HepG2 (cell line): ENCODE measurements around the gene CAPN9. TPM values are rescaled to one million over a fixed set of nuclear protein-coding genes. Genes with fewer than 3 reads are reported as not detected.
A peak's percentile ranks its signal among the peaks of the same experiment; 100 is the strongest.

Experiments
- ASH2L ChIP-seq: fragments of 300-600, 200-600 bp; sonication (generic); IDR thresholded peaks from 2 replicates; pipeline ENCODE4 v1.7.0; 2017; ENCODE audit warnings: low read depth, mild to moderate bottlenecking, moderate library complexity, mixed read lengths, low read length; ENCODE audit not compliant: insufficient read length
- ATF1 ChIP-seq: IDR thresholded peaks from 2 replicates; pipeline ENCODE4 v1.6.1; 2016; ENCODE audit warnings: mild to moderate bottlenecking, control low read depth
- EED ChIP-seq: sonication (generic); formaldehyde crosslinking; IDR thresholded peaks from 2 replicates; pipeline ENCODE4 v1.5.0; 2020; ENCODE audit warnings: mild to moderate bottlenecking, missing genetic modification reagents
- EZH2 ChIP-seq: conservative IDR thresholded peaks from 2 replicates; pipeline ENCODE4 v1.6.1; 2012; ENCODE audit warnings: mild to moderate bottlenecking, low read depth, low read length, moderate library complexity
- FOXP1 ChIP-seq, 2 experiments: fragments of 450-650 bp in 1 of 2; IDR thresholded peaks; 2 replicates each; pipeline ENCODE4 v1.6.1; 2017 to 2018; ENCODE audit warnings: antibody characterized with exemption in 1 of 2
- HMGA1 ChIP-seq: sonication (generic); formaldehyde crosslinking; conservative IDR thresholded peaks from 2 replicates; pipeline ENCODE4 v1.4.0; 2020; ENCODE audit warnings: missing genetic modification reagents
- ONECUT2 ChIP-seq: sonication (generic); formaldehyde crosslinking; IDR thresholded peaks from 2 replicates; pipeline ENCODE4 v1.4.0; 2020; ENCODE audit warnings: missing genetic modification reagents
- POLR2AphosphoS5 ChIP-seq: IDR thresholded peaks from 2 replicates; pipeline ENCODE4 v1.6.1; 2012; ENCODE audit warnings: low read depth, low read length
- RBFOX2 ChIP-seq: fragments of 200-400 bp; formaldehyde crosslinking; IDR thresholded peaks from 2 replicates; pipeline ENCODE4 v1.6.1; 2017; ENCODE audit warnings: low read depth, mild to moderate bottlenecking, low read length
- RORA ChIP-seq: sonication (generic); formaldehyde crosslinking; IDR thresholded peaks from 2 replicates; pipeline ENCODE4 v1.5.0; 2020; ENCODE audit warnings: mild to moderate bottlenecking, missing genetic modification reagents, moderate library complexity
- TBP ChIP-seq: sonication (generic); formaldehyde crosslinking; IDR thresholded peaks from 2 replicates; pipeline ENCODE4 v1.5.0; 2020; ENCODE audit warnings: missing genetic modification reagents
- TEAD2 ChIP-seq: sonication (generic); formaldehyde crosslinking; IDR thresholded peaks from 2 replicates; pipeline ENCODE4 v1.9.0; 2021; ENCODE audit warnings: missing genetic modification reagents
- ZMAT3 ChIP-seq: sonication (generic); formaldehyde crosslinking; conservative IDR thresholded peaks from 2 replicates; pipeline ENCODE4 v1.7.0; 2021; ENCODE audit warnings: missing genetic modification reagents
- ZNF44 ChIP-seq: sonication (generic); formaldehyde crosslinking; IDR thresholded peaks from 2 replicates; pipeline ENCODE4 v1.5.1; 2020; ENCODE audit warnings: mild to moderate bottlenecking, missing genetic modification reagents
- ZNF460 ChIP-seq: sonication (generic); formaldehyde crosslinking; IDR thresholded peaks from 2 replicates; pipeline ENCODE4 v1.5.1; 2020; ENCODE audit warnings: missing genetic modification reagents, mild to moderate bottlenecking, borderline replicate concordance
- ZNF546 ChIP-seq: sonication (generic); formaldehyde crosslinking; conservative IDR thresholded peaks from 2 replicates; pipeline ENCODE4 v1.8.1; 2023; ENCODE audit warnings: mild to moderate bottlenecking, missing genetic modification reagents
- ZNF550 ChIP-seq: sonication (generic); formaldehyde crosslinking; IDR thresholded peaks from 2 replicates; pipeline ENCODE4 v1.4.0; 2020; ENCODE audit warnings: mild to moderate bottlenecking, missing genetic modification reagents, borderline replicate concordance
- ZNF850 ChIP-seq: sonication (generic); formaldehyde crosslinking; conservative IDR thresholded peaks from 2 replicates; pipeline ENCODE4 v1.9.0; 2021; ENCODE audit warnings: mild to moderate bottlenecking, missing genetic modification reagents
- polyA plus RNA-seq, 8 experiments: library from polyadenylated mRNA; depleted of rRNA in 3 of 8; stranded (reverse) in 7 of 8; unstranded in 1 of 8; fragments of >200 nt; fragmentation: Illumina TruSeq in 4 of 8; extraction: Trizol in 4 of 8; gene quantifications; 2 replicates each; pipeline versions ENCODE4 v1.2.1 to v1.2.3, GENCODE V29; 2011 to 2016; ENCODE audit warnings: low read depth in 4 of 8, missing spikeins in 1 of 8, mixed read lengths in 1 of 8; ENCODE audit not compliant: insufficient read depth in 1 of 8
- total RNA-seq, 5 experiments: library from RNA; depleted of rRNA; stranded (reverse); fragments of >200 nt; fragmentation: Illumina TruSeq; extraction: Trizol; gene quantifications; 2 replicates each; pipeline ENCODE4 v1.2.3, GENCODE V29; 2016; ENCODE audit warnings: low read depth in 1 of 5
- TF ChIP-seq, protein P1 (sequence below): sonication (generic); formaldehyde crosslinking; IDR thresholded peaks from 2 replicates; pipeline ENCODE4 v1.4.0; 2020; ENCODE audit warnings: missing genetic modification reagents
- TF ChIP-seq, protein P2 (sequence below): sonication (generic); formaldehyde crosslinking; IDR thresholded peaks from 2 replicates; pipeline ENCODE4 v1.4.0; 2020; ENCODE audit warnings: mild to moderate bottlenecking, missing genetic modification reagents
- TF ChIP-seq, protein P3 (sequence below): sonication (generic); formaldehyde crosslinking; IDR thresholded peaks from 2 replicates; pipeline ENCODE4 v1.4.0; 2020; ENCODE audit warnings: missing genetic modification reagents
- TF ChIP-seq, protein P4 (sequence below): sonication (generic); formaldehyde crosslinking; IDR thresholded peaks from 2 replicates; pipeline ENCODE4 v1.8.1; 2023; ENCODE audit warnings: mild to moderate bottlenecking, moderate library complexity, missing genetic modification reagents
- TF ChIP-seq, protein P5 (sequence below): sonication (generic); formaldehyde crosslinking; conservative IDR thresholded peaks from 2 replicates; pipeline ENCODE4 v1.8.0; 2022; ENCODE audit warnings: missing genetic modification reagents

The CAPN9 gene
- total and polyA plus RNA-seq, 2 of the 13 experiments (the other 11 are each of a cell fraction or from before 2014, with no cell fraction given): 0.04 to 0.31 TPM

DNA sequence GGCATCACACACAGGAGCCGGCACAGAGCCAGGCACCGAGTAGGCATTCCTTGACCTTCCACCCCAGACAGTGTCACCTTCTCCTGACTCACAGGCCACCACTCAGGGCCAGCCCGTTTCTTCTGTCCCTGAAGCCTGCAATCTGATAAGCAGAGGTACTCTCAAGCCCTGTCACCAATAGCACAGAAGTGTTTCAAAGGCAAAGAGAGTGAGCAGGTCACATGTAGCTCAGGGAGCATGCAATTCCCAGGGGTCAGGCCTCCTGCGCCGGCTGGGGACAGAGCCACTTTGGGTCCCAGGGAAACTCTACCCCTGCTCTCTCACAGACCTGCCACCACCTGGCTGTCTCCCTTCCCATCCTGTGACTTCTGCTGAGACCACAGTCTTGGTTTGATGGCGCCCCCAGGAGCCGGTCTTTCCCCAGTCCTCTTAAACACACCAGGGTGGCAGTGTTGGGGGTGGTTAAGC lies 13.2 kb downstream of the CAPN9 start (continued):
- TF ChIP-seq, protein P1, sequence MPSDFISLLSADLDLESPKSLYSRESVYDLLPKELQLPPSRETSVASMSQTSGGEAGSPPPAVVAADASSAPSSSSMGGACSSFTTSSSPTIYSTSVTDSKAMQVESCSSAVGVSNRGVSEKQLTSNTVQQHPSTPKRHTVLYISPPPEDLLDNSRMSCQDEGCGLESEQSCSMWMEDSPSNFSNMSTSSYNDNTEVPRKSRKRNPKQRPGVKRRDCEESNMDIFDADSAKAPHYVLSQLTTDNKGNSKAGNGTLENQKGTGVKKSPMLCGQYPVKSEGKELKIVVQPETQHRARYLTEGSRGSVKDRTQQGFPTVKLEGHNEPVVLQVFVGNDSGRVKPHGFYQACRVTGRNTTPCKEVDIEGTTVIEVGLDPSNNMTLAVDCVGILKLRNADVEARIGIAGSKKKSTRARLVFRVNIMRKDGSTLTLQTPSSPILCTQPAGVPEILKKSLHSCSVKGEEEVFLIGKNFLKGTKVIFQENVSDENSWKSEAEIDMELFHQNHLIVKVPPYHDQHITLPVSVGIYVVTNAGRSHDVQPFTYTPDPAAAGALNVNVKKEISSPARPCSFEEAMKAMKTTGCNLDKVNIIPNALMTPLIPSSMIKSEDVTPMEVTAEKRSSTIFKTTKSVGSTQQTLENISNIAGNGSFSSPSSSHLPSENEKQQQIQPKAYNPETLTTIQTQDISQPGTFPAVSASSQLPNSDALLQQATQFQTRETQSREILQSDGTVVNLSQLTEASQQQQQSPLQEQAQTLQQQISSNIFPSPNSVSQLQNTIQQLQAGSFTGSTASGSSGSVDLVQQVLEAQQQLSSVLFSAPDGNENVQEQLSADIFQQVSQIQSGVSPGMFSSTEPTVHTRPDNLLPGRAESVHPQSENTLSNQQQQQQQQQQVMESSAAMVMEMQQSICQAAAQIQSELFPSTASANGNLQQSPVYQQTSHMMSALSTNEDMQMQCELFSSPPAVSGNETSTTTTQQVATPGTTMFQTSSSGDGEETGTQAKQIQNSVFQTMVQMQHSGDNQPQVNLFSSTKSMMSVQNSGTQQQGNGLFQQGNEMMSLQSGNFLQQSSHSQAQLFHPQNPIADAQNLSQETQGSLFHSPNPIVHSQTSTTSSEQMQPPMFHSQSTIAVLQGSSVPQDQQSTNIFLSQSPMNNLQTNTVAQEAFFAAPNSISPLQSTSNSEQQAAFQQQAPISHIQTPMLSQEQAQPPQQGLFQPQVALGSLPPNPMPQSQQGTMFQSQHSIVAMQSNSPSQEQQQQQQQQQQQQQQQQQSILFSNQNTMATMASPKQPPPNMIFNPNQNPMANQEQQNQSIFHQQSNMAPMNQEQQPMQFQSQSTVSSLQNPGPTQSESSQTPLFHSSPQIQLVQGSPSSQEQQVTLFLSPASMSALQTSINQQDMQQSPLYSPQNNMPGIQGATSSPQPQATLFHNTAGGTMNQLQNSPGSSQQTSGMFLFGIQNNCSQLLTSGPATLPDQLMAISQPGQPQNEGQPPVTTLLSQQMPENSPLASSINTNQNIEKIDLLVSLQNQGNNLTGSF (CRISPR knock-in tag): no peak
- no peak for TF ChIP-seq ONECUT2 (CRISPR knock-in tag)
- TF ChIP-seq HMGA1 (CRISPR knock-in tag): no peak
- TF ChIP-seq ZNF550: 0 out of 2 replicates have a peak, but pooled peaks have one; percentile 27
- no peak for TF ChIP-seq FOXP1 (IDR thresholded peaks at IDR 0.05)
- no peak for TF ChIP-seq FOXP1 (CRISPR knock-in tag; IDR thresholded peaks at IDR 0.05)
- TF ChIP-seq TEAD2 (CRISPR knock-in tag): no peak
- TF ChIP-seq ZNF460 (CRISPR knock-in tag): no peak
- TF ChIP-seq RORA (CRISPR knock-in tag): no peak
- no peak for TF ChIP-seq ATF1 (CRISPR knock-in tag)
- TF ChIP-seq, protein P2, sequence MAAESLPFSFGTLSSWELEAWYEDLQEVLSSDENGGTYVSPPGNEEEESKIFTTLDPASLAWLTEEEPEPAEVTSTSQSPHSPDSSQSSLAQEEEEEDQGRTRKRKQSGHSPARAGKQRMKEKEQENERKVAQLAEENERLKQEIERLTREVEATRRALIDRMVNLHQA (CRISPR knock-in tag): no peak
- TF ChIP-seq, protein P3, sequence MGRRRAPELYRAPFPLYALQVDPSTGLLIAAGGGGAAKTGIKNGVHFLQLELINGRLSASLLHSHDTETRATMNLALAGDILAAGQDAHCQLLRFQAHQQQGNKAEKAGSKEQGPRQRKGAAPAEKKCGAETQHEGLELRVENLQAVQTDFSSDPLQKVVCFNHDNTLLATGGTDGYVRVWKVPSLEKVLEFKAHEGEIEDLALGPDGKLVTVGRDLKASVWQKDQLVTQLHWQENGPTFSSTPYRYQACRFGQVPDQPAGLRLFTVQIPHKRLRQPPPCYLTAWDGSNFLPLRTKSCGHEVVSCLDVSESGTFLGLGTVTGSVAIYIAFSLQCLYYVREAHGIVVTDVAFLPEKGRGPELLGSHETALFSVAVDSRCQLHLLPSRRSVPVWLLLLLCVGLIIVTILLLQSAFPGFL (CRISPR knock-in tag): no peak
- TF ChIP-seq ZNF44: no peak
- TF ChIP-seq, protein P4, sequence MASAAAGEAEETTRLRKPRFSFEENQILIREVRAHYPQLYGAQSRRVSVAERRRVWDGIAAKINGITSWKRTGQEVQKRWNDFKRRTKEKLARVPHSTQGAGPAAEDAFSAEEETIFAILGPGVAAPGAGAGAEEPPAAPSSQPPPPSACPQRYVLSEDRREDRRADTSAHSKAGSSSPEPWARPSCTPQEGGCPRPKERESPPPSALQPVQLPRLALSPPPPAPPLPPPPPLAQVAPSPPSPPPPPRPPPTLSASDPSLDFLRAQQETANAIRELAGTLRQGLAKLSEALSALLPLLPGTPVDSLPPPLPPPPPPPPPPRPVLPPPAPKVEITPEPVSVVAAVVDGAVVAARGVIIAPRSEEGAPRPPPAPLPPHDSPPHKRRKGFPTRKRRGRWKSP (CRISPR knock-in tag): no peak
- TF ChIP-seq, protein P5, sequence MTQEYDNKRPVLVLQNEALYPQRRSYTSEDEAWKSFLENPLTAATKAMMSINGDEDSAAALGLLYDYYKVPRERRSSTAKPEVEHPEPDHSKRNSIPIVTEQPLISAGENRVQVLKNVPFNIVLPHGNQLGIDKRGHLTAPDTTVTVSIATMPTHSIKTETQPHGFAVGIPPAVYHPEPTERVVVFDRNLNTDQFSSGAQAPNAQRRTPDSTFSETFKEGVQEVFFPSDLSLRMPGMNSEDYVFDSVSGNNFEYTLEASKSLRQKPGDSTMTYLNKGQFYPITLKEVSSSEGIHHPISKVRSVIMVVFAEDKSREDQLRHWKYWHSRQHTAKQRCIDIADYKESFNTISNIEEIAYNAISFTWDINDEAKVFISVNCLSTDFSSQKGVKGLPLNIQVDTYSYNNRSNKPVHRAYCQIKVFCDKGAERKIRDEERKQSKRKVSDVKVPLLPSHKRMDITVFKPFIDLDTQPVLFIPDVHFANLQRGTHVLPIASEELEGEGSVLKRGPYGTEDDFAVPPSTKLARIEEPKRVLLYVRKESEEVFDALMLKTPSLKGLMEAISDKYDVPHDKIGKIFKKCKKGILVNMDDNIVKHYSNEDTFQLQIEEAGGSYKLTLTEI: no peak
- TF ChIP-seq POLR2AphosphoS5: no peak
- 0 out of 2 replicates have a peak, but pooled peaks have one; percentile 51 for TF ChIP-seq ZMAT3 (CRISPR knock-in tag)
- TF ChIP-seq ZNF850 (CRISPR knock-in tag): no peak
- TF ChIP-seq ASH2L: no peak
- TF ChIP-seq EZH2: no peak
- TF ChIP-seq TBP: no peak
- no peak for TF ChIP-seq EED (CRISPR knock-in tag)
- no peak for TF ChIP-seq RBFOX2
- TF ChIP-seq ZNF546 (CRISPR knock-in tag): no peak
